Measurements from ENCODE around the gene VPS18.
"Not testable (repeated sequence)": the region's sequence is repeated elsewhere in the genome, so short reads cannot be mapped to it uniquely, and the experiment has no call there.

The VPS18 gene

DNA sequence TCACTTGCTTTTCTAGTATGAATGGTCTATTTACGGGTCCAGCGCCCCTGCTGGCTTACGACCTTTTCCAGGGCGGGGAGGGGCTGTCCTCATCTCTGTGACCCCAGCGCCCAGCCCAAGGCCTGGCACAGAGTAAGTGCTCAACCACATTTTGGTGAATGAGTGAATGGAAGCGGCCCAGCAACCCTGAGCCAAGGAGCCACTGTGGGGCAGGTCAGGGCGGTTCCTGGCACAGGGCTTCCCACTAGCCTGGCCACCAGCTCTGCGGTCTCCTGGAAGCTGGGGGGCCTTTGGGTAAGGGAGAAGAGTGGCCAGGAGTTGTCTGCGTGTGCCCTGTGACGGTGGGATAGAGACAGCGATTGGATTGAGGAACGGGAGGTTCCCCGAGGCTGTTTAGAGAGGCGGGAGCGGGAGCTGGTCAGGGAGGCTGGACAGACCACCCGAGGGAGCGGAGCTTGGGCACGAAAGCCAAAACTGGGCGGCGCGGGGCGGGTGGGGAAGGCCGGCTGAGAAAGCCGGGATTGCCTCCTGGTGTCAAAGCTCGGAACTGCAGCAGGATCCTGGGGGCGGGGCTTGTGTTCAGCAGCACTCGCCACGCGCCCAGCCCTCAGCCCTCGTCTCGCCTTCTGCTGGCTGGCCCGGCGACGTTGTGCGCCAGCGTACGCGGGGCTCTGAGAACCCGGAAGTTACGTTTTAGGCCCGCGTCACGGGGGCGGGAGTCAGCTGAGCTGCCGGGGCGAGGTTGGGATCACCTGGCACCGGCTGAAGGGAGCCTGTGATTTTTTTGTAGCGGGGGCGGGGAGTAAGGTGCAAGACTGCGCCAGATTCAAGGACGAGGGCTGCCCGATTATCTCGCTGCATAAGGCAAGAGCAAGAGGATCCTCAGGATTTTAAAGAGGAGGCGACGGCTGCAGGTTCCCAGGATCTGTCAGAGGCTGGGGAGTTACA is at the start of gene VPS18:
Gene VPS18 (plus strand): TSS at position 718 of the 948 bp plus-strand sequence. CDS start 319 bp downstream, outside the sequence.
- peak; percentile 97 for DNase-seq

- DNase-seq: no peak
Measured at GRCh38 chr15:40844696-40845030, 49.6 kb upstream of the VPS18 start.

DNA sequence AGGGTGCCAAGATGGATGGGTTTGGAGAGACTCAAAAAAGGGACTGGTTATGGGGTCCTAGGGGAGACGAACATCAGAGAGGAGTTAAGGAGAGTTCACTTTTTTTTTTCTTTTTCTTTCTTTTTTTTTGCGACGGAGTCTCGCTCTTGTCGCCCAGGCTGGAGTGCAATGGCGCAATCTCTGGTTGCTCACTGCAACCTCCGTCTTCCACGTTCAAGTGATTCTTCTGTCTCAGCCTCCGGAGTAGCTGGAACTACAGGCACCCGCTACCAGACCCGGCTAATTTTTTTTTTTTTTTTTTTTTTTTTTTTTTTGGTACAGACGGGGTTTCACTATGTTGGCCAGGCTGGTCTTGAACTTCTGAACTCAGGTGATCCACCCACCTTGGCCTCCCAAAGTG is 49.2 kb upstream of the VPS18 start:
- no peak for DNase-seq

DNA sequence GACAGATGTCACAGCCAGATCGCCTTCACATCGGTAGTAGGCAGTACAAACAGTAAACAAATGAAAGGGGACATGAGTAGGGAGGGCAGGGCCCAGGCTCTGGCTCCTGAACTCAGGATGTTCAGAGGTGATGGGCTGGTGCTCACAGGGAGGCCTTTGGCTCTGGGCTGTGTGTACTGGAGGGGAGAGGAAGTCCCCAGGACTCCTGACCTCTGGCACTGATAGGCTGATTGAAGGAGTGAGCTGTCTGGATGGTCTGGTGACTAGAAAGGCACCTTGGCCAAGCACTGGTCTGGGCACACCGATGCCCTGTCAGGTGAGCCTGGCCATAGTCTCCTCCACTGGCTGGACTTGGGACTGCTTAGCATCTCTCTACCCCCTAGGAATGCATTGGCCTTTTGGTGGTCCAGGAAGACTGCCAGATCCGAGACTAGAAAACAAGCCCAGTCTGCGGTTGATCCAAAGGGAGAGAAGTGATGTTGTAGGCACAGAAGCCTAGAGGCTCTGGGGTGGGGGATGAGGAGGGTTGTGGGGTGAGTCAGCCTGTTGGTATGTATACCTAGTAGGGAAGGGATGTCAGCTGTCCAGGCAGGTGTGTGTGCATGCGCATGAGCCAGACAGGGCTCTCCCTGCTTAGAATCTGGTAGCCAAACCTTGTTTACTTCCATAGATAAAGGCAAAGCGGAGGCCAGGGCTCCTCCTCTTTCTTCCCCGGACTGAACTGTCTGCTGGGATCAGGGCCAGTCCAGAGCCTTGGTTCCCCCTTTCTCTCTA is 48.6 kb upstream of the VPS18 start:
- DNase-seq: no peak

GRCh38 chr15:40846841-40847222 is 47.4 kb upstream of the VPS18 start:
- DNase-seq: no peak

DNA sequence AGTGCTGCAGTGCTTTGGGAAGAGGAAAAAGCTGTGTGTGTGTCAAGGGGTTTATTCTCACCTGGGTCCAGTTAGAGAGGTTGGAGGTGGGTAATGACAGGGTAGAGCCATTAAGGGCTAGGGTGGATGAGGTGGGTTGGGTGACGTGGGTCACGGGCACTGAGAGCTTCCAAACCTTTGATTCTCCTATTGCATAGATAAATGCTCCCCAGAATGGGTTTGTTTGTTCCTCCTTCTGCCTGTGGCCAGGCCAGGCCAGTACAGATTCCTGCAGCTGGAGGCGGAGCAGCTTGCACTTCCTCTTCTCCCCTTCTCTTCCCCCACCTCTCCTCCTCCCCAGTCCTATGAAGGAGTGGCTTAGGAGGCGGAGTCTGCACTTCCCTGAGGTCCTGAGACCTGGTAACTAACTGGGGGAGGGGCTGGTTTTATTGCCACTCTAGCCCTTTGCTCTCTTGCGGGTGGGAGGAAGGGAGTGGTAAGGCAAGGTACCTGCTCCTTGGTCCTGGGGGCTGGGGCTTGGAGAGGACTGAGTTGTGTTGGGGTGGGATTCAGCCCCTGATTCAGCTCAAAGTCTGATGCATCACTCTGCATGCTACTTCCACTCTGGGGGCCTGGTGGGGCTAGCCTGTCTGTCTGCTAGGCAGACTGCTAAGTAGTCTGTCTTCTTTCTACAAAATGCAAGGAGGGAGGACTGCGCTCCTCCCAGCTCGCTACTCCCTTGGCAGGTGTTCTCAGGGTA is 46.9 kb upstream of the VPS18 start:
- DNase-seq: no peak

GRCh38 chr15:40850576-40851112 is 43.6 kb upstream of the VPS18 start:
- no peak for DNase-seq

- no peak for DNase-seq
Measured at GRCh38 chr15:40852529-40852928, 41.7 kb upstream of the VPS18 start.

DNA sequence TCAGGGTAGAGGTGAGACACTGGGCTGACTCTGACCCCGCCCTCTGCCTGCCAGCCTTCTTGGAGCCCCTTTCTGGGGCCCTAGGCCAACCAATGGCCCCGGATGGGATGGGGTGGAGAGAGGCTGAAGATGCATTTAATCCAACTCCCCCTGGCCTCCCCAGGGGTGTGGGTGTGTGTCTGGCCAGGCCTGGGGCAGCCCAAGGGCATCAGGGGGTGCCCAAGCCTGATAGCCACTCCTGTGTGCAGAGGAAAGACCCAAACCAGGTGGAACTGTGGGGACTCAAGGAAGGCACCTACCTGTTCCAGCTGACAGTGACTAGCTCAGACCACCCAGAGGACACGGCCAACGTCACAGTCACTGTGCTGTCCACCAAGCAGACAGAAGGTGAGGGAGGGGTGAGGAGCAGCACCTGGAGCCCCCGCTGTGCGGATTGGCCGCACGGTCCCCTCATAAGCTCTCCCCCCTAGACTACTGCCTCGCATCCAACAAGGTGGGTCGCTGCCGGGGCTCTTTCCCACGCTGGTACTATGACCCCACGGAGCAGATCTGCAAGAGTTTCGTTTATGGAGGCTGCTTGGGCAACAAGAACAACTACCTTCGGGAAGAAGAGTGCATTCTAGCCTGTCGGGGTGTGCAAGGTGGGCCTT is 40.9 kb upstream of the VPS18 start:
- DNase-seq: no peak

- DNase-seq: no peak
Measured at GRCh38 chr15:40854161-40854560, 40.1 kb upstream of the VPS18 start.

DNA sequence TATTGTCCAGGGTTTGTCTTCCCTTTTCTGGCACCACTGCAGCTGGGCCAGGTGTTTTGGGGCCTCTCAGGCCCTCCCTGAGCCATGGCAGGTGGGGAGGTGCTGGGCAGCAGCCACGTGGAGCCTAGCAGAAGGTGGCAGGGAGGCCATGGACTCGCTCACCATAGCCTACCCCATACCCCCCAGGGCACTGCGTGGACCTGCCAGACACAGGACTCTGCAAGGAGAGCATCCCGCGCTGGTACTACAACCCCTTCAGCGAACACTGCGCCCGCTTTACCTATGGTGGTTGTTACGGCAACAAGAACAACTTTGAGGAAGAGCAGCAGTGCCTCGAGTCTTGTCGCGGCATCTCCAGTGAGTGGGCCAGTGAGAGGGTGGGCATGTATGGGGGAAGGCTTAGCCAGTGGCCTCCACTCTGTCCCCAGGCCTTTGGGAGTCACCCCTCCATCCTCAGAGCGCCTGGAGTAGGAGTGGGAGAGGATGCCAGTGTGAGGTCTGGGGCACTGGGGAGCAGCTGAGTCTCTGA is 38.5 kb upstream of the VPS18 start:
- no peak for DNase-seq

DNA sequence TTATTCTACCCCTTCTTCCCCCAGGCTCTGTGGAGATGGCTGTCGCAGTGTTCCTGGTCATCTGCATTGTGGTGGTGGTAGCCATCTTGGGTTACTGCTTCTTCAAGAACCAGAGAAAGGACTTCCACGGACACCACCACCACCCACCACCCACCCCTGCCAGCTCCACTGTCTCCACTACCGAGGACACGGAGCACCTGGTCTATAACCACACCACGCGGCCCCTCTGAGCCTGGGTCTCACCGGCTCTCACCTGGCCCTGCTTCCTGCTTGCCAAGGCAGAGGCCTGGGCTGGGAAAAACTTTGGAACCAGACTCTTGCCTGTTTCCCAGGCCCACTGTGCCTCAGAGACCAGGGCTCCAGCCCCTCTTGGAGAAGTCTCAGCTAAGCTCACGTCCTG is 37.5 kb upstream of the VPS18 start:
- no peak for DNase-seq

- peak; percentile 47 for DNase-seq
Measured at GRCh38 chr15:40857601-40858341, 36.5 kb upstream of the VPS18 start.

- DNase-seq: no peak
Measured at GRCh38 chr15:40858706-40859105, 35.5 kb upstream of the VPS18 start.

DNA sequence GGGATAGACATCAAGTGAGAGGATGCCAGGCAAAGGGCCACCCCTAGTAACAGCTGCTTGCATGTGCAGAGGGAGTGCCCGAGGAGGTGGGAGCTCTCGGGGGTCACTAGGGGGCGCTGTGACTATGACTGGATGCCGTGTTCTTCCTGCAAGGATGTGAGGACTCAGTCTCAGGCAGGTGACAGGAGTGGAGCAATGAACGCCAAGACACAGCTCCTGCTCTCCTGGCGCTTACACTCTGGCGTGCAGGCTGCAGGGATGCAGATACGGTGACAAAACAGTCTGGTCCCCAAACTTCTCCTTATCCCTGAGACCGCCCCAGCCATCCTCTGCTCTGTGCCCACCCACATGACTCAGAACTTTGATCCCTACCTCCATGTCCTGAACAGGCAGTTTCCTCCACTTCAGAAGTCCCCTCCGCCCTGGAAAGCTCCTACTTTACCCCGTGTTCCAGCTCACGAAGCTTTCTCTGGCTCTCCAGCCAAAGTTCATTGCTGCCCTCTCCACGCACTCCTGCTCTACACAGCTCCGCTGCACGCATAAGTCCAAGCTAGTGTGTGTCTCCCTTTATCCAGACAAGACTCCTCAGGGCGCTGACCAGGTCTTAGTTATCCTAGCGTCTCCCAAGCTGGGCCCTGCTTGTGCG is 34.9 kb upstream of the VPS18 start:
- DNase-seq: peak; percentile 54

- not testable (repeated sequence) for DNase-seq
Measured at GRCh38 chr15:40861147-40861546, 33.1 kb upstream of the VPS18 start.

DNA sequence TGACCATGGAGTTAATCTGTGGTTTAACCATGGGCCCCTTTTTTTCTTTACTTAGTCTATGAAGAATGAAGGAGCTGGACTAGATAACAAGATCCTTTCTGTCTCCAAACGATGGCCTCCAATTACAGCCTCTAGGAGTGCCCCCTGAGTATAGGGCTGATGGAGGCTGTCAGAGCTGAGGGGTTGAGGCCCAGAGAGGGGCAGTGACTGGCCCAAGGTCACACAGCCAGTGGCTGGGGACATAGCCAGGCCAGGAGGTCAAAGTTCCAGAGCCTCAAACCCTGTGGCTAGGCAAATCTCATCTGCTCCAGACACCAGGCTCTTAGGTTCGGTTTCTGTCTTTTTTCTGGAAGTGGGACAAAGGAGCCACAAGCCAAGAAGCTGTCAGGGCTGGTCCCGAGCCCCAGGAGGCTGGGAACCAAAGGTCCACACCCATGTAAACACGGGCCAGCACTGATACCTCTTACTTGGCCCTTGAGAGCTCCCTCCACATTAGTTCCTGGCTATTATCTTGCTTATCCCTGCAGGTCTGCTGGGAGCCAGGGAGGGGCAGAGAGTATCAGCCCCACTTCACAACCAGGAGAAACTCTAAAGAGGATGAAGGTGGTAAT is 30.5 kb upstream of the VPS18 start:
- DNase-seq: no peak

DNA sequence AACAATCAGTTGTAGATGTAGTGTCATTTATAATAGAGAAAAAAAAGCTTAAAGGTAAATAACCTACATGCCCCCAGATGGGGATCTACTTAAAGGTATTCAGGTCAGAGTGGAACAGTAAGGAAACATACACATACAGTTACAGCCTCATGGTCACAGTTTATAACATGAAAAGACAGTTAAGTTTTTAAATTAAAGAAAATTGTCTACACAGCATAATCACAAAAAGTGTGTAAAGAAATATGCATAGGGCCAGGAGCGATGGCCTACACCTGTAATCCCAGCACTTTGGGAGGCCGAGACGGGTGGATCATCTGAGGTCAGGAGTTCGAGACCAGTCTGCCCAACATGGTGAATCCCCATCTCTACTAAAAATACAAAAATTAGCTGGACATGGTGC is 27.1 kb upstream of the VPS18 start:
- no peak for DNase-seq

DNA sequence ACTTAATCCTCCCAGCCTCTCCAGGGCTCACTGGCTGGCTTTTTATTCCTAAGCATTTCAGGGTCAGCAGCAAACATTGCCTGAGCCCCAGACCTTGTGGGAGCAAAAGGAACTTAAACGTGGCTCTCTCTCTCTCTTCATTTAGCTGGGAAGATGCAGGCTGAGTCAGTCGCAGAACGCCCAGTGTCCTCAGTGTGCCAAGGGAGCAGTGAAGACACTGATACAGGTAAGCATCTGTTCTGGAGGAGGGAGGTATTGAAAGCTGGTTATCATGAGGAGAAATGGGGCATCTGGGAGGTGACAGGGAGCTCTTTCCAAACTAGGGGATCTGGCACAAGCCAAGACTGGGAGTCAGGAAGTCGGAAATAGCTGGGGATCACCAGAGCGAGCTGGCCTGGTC is 24.6 kb upstream of the VPS18 start:
- DNase-seq: no peak

- DNase-seq: no peak
Measured at GRCh38 chr15:40870716-40871115, 23.5 kb upstream of the VPS18 start.

All from NCI-H1048 (cell line).